Caco-2 (cell line): ENCODE results near the gene AOC3. TPM values are rescaled to one million over a fixed set of nuclear protein-coding genes. Genes with fewer than 3 reads are reported as not detected.
"Not testable (repeated sequence)": the region's sequence is repeated elsewhere in the genome, so short reads cannot be mapped to it uniquely, and the experiment has no call there.

Source experiments
- BruUV-seq: library from RNA; stranded (reverse); fragments of 400-500 nt; replicated peaks from 2 replicates; lab custom pipeline; 2021; lab: Mats Ljungman, UMichigan
- CTCF ChIA-PET: fragments of 300-600 bp; sonication (Branson Sonifier 250); formaldehyde crosslinking; loops from one replicate; lab custom pipeline; 2022; ENCODE audit warnings: antibody characterized with exemption; lab: Charles Lee
- POLR2A ChIA-PET: fragments of 300-600 bp; sonication (Branson Sonifier 250); formaldehyde crosslinking; loops from one replicate; lab custom pipeline; 2022; ENCODE audit warnings: antibody characterized with exemption; lab: Charles Lee
- DNase-seq, 2 experiments: peaks; one replicate each; pipeline versions ENCODE4 v3.0.0 to v3.0.0-alpha.2; 2020 to 2022
- H3K27me3 ChIP-seq: replicated peaks from 2 replicates; pipeline ENCODE4 v1.6.0; 2011; ENCODE audit warnings: low read length; ENCODE audit not compliant: control insufficient read depth, insufficient read depth
- H3K36me3 ChIP-seq: 2 replicates; pipeline ENCODE4 v1.5.1; 2011; ENCODE audit warnings: low read length; ENCODE audit not compliant: control insufficient read depth, insufficient read depth
- H3K4me1 ChIP-seq: fragments of 250-450 bp; sonication (Bioruptor Pico); 2 replicates; pipeline ENCODE4 v1.5.1; 2020; ENCODE audit warnings: mild to moderate bottlenecking
- H3K4me3 ChIP-seq: 2 replicates; pipeline ENCODE4 v1.5.1; 2011; ENCODE audit warnings: low read depth, mild to moderate bottlenecking, control low read depth, low read length
- H3K9me3 ChIP-seq: fragments of 250-450 bp; sonication (Bioruptor Pico); 2 replicates; pipeline ENCODE4 v1.5.1; 2020; ENCODE audit warnings: mild to moderate bottlenecking, moderate library complexity
- H3K27ac Mint-ChIP-seq: one replicate; pipeline ENCODE4 v1.8.0; 2022; ENCODE audit warnings: mixed read lengths; ENCODE audit not compliant: unreplicated experiment
- H3K27me3 Mint-ChIP-seq: one replicate; pipeline ENCODE4 v1.8.0; 2022; ENCODE audit warnings: mixed read lengths; ENCODE audit not compliant: insufficient read depth, unreplicated experiment
- H3K36me3 Mint-ChIP-seq: one replicate; pipeline ENCODE4 v1.8.0; 2022; ENCODE audit warnings: mild to moderate bottlenecking, mixed read lengths; ENCODE audit not compliant: insufficient read depth, unreplicated experiment
- H3K4me1 Mint-ChIP-seq: one replicate; pipeline ENCODE4 v1.8.0; 2022; ENCODE audit warnings: low read depth, mixed read lengths; ENCODE audit not compliant: unreplicated experiment
- H3K4me3 Mint-ChIP-seq: one replicate; pipeline ENCODE4 v1.8.0; 2022; ENCODE audit warnings: mild to moderate bottlenecking, moderate library complexity, mixed read lengths; ENCODE audit not compliant: unreplicated experiment
- H3K9me3 Mint-ChIP-seq: one replicate; pipeline ENCODE4 v1.8.0; 2022; ENCODE audit warnings: mixed read lengths; ENCODE audit not compliant: unreplicated experiment
- intact Hi-C: fragments of 100-400 bp; cut with micrococcal nuclease; formaldehyde crosslinking; loops from one replicate; pipeline ENCODE4 v1.10.0; 2022; ENCODE audit not compliant: unreplicated experiment
- total RNA-seq: library from RNA; stranded (reverse); gene quantifications from 2 replicates; pipeline ENCODE4 v1.2.3, GENCODE V29; 2022
- TF ChIP-seq, protein P1 (sequence below), 2 experiments: fragments of 200-600 bp in 1 of 2; IDR thresholded peaks; 1 replicate in 1 of 2; 2 replicates in 1 of 2; pipeline versions ENCODE4 v1.5.1 to v1.8.0; 2011 to 2022; ENCODE audit warnings: antibody characterized with exemption in 1 of 2, control low read depth in 1 of 2, inconsistent platforms in 1 of 2, low read depth in 1 of 2, low read length in 1 of 2, mild to moderate bottlenecking in 1 of 2, moderate library complexity in 1 of 2; ENCODE audit not compliant: insufficient read depth in 1 of 2, severe bottlenecking in 1 of 2, unreplicated experiment in 1 of 2

Gene AOC3
- total RNA-seq, 1 experiment from 2014 or later: 0.93 TPM

DNA sequence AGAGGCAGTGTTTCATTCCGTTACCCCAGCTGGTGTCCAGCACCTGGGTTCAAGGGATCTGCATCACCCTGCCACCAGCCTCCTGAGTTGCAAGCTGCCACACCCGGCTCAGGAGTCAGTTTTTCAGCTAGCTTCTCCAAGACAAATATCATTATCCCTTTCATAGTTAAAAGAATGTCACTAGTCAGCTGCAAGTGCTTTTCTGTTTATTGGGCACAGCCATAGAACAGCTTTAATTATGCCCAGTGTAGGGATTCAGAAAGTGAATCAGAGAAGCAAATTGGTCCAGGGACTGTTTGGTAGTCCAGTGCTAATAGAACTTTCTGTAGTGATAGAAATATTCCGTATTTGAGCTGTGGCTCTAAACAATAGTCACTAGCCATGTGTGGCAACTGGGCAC is 2.9 kb upstream of the AOC3 start:
- TF ChIP-seq, protein P1, sequence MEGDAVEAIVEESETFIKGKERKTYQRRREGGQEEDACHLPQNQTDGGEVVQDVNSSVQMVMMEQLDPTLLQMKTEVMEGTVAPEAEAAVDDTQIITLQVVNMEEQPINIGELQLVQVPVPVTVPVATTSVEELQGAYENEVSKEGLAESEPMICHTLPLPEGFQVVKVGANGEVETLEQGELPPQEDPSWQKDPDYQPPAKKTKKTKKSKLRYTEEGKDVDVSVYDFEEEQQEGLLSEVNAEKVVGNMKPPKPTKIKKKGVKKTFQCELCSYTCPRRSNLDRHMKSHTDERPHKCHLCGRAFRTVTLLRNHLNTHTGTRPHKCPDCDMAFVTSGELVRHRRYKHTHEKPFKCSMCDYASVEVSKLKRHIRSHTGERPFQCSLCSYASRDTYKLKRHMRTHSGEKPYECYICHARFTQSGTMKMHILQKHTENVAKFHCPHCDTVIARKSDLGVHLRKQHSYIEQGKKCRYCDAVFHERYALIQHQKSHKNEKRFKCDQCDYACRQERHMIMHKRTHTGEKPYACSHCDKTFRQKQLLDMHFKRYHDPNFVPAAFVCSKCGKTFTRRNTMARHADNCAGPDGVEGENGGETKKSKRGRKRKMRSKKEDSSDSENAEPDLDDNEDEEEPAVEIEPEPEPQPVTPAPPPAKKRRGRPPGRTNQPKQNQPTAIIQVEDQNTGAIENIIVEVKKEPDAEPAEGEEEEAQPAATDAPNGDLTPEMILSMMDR (IDR thresholded peaks at IDR 0.05; ENCODE audit: insufficient read depth in 1 of 2, low read depth in 1 of 2, low read length in 1 of 2, severe bottlenecking in 1 of 2, unreplicated experiment in 1 of 2): no peak
- H3K9me3 ChIP-seq: no peaks in the 10 kb centered on the region
- no peak for DNase-seq
- no peak overlapping the region for H3K4me3 ChIP-seq
- H3K4me1 Mint-ChIP-seq: no peaks in the 10 kb centered on the region
- no TSS peak for BruUV-seq
- no peaks in the 10 kb centered on the region for H3K4me1 ChIP-seq
- no peak overlapping the region for H3K27ac Mint-ChIP-seq
- CTCF ChIA-PET: interaction anchor here (0.6 to 2.5 kb wide), 5 partner anchors 8 to 81 kb away, joined by 3 to 9 read pairs (median 4); partner anchors contain the start of gene BECN1
- no peak overlapping the region for H3K4me3 Mint-ChIP-seq
- H3K36me3 Mint-ChIP-seq: peaks cover 30% of the 10 kb centered on the region
- H3K27me3 ChIP-seq: no peaks in the 10 kb centered on the region
- no peaks in the 10 kb centered on the region for H3K9me3 Mint-ChIP-seq
- POLR2A ChIA-PET: no interaction called here
- intact Hi-C loops: loop anchor here (1.0 kb wide), 1 partner anchor 39 kb away; no protein-coding TSS in a partner anchor
- H3K27me3 Mint-ChIP-seq: no peaks in the 10 kb centered on the region
- H3K36me3 ChIP-seq: peaks cover 4% of the 10 kb centered on the region

- Histone ChIP-seq H3K36me3 (peaks cover 2% of the 10 kb centered on the region), H3K4me1 (no peaks in the 10 kb centered on the region), H3K27me3 (no peaks in the 10 kb centered on the region), H3K9me3 (no peaks in the 10 kb centered on the region), H3K4me3 (no peak overlapping the region)
- Mint-ChIP-seq H3K9me3 (no peaks in the 10 kb centered on the region), H3K4me1 (no peaks in the 10 kb centered on the region), H3K4me3 (no peak overlapping the region), H3K36me3 (peaks cover 22% of the 10 kb centered on the region), H3K27me3 (no peaks in the 10 kb centered on the region), H3K27ac (no peak overlapping the region)
- no peak for DNase-seq
- no TSS peak for BruUV-seq
- CTCF ChIA-PET: interaction anchor here (0.6 to 1.6 kb wide), 3 partner anchors 9 to 25 kb away, joined by 3 to 4 read pairs (median 3); partner anchors contain the start of genes BECN1 and PSME3
- intact Hi-C loops: no loop called here
- POLR2A ChIA-PET: no interaction called here
- TF ChIP-seq, protein P1 (IDR thresholded peaks at IDR 0.05; ENCODE audit: insufficient read depth in 1 of 2, low read depth in 1 of 2, low read length in 1 of 2, severe bottlenecking in 1 of 2, unreplicated experiment in 1 of 2): no peak
Observed at GRCh38 chr17:42849031-42849430, 2.0 kb upstream of the AOC3 start.

- no peaks in the 10 kb centered on the region for H3K9me3 ChIP-seq
- Mint-ChIP-seq H3K27me3 (no peaks in the 10 kb centered on the region), H3K27ac (no peak overlapping the region), H3K9me3 (no peaks in the 10 kb centered on the region), H3K4me3 (no peak overlapping the region), H3K4me1 (no peaks in the 10 kb centered on the region), H3K36me3 (peaks cover 16% of the 10 kb centered on the region)
- intact Hi-C loops: no loop called here
- ChIA-PET POLR2A (no interaction called here), CTCF (interaction anchor here (1.2 to 1.6 kb wide), 2 partner anchors 16 to 26 kb away, joined by 3 read pairs; partner anchors contain the start of genes BECN1 and PSME3)
- H3K36me3 ChIP-seq: no peaks in the 10 kb centered on the region; the same call in 1 of the 2 replicates
- TF ChIP-seq, protein P1 (IDR thresholded peaks at IDR 0.05; ENCODE audit: insufficient read depth in 1 of 2, low read depth in 1 of 2, low read length in 1 of 2, severe bottlenecking in 1 of 2, unreplicated experiment in 1 of 2): no peak
- H3K4me1 ChIP-seq: no peaks in the 10 kb centered on the region
- DNase-seq: no peak
- H3K4me3 ChIP-seq: no peak overlapping the region
- no peaks in the 10 kb centered on the region for H3K27me3 ChIP-seq
- no TSS peak for BruUV-seq
Observed at GRCh38 chr17:42849451-42850181, 1.4 kb upstream of the AOC3 start.

DNA sequence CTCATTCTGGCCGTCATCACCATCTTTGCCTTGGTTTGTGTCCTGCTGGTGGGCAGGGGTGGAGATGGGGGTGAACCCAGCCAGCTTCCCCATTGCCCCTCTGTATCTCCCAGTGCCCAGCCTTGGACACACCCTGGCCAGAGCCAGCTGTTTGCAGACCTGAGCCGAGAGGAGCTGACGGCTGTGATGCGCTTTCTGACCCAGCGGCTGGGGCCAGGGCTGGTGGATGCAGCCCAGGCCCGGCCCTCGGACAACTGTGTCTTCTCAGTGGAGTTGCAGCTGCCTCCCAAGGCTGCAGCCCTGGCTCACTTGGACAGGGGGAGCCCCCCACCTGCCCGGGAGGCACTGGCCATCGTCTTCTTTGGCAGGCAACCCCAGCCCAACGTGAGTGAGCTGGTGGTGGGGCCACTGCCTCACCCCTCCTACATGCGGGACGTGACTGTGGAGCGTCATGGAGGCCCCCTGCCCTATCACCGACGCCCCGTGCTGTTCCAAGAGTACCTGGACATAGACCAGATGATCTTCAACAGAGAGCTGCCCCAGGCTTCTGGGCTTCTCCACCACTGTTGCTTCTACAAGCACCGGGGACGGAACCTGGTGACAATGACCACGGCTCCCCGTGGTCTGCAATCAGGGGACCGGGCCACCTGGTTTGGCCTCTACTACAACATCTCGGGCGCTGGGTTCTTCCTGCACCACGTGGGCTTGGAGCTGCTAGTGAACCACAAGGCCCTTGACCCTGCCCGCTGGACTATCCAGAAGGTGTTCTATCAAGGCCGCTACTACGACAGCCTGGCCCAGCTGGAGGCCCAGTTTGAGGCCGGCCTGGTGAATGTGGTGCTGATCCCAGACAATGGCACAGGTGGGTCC is 607 bp downstream of the AOC3 start:
- H3K4me3 ChIP-seq: not testable (repeated sequence)

More for the DNA sequence above, 607 bp downstream of the AOC3 start:
- POLR2A ChIA-PET, intact Hi-C loops, CTCF ChIA-PET, H3K9me3 ChIP-seq, H3K4me3 Mint-ChIP-seq, DNase-seq, H3K36me3 ChIP-seq, H3K27me3 Mint-ChIP-seq, H3K27ac Mint-ChIP-seq, H3K36me3 Mint-ChIP-seq, H3K27me3 ChIP-seq, H3K4me1 Mint-ChIP-seq, H3K9me3 Mint-ChIP-seq, H3K4me1 ChIP-seq, BruUV-seq: not testable (repeated sequence)
